NCI-H2196 (cell line): ENCODE measurements around the gene TNK1.

Experiments
- DNase-seq: peaks from one replicate; lab custom pipeline; 2025; ENCODE audit not compliant: unreplicated experiment; lab: John Stamatoyannopoulos, UW

Gene TNK1

GRCh38 chr17:7408863-7409262 lies 28.0 kb downstream of the TNK1 start:
- DNase-seq: no peak

- no peak for DNase-seq
These were observed 28.8 kb downstream of the TNK1 start for GRCh38 chr17:7409716-7410115.

GRCh38 chr17:7410634-7411426 lies 29.9 kb downstream of the TNK1 start:
- DNase-seq: no peak

GRCh38 chr17:7411427-7411750 lies 30.5 kb downstream of the TNK1 start:
- no peak for DNase-seq

GRCh38 chr17:7413346-7413985 lies 32.6 kb downstream of the TNK1 start:
- no peak for DNase-seq

GRCh38 chr17:7414837-7415236 lies 33.9 kb downstream of the TNK1 start:
- no peak for DNase-seq

- no peak for DNase-seq
These were observed 34.9 kb downstream of the TNK1 start for GRCh38 chr17:7415784-7416183.

GRCh38 chr17:7416323-7416722 lies 35.4 kb downstream of the TNK1 start:
- DNase-seq: no peak

GRCh38 chr17:7417056-7417655 lies 36.3 kb downstream of the TNK1 start:
- no peak for DNase-seq

GRCh38 chr17:7418472-7419152 lies 37.7 kb downstream of the TNK1 start:
- DNase-seq: no peak

- no peak for DNase-seq
These were observed 39.1 kb downstream of the TNK1 start, which contains the start of gene SPEM1 for GRCh38 chr17:7419819-7420610. SPEM1 (plus strand) TSS chr17:7420324; CDS start chr17:7420385, 61 bp downstream.

GRCh38 chr17:7421186-7421585 lies 40.3 kb downstream of the TNK1 start:
- no peak for DNase-seq

- DNase-seq: no peak
These were observed 42.8 kb downstream of the TNK1 start for GRCh38 chr17:7423679-7424078.

GRCh38 chr17:7425316-7425715 lies 44.4 kb downstream of the TNK1 start, which contains the start of gene SPEM2:
SPEM2 (plus strand) TSS chr17:7425616; CDS start chr17:7425689, 73 bp downstream.
- DNase-seq: no peak

GRCh38 chr17:7425756-7426155 lies 44.9 kb downstream of the TNK1 start:
- DNase-seq: no peak

GRCh38 chr17:7426203-7426863 lies 45.4 kb downstream of the TNK1 start:
- DNase-seq: no peak

GRCh38 chr17:7426896-7427489 lies 46.1 kb downstream of the TNK1 start:
- DNase-seq: no peak

GRCh38 chr17:7427549-7427948 lies 46.7 kb downstream of the TNK1 start:
- no peak for DNase-seq

GRCh38 chr17:7428557-7428956 lies 47.7 kb downstream of the TNK1 start, which contains the start of gene SPEM3:
SPEM3 (plus strand) TSS chr17:7428857; CDS start chr17:7428903, 46 bp downstream.
- no peak for DNase-seq

GRCh38 chr17:7429722-7430121 lies 48.8 kb downstream of the TNK1 start:
- DNase-seq: no peak
